M059J (cell line): ENCODE measurements around the gene NINJ1. TPM values are rescaled to one million over a fixed set of nuclear protein-coding genes. Genes with fewer than 3 reads are reported as not detected.
A peak's percentile ranks its signal among the peaks of the same experiment; 100 is the strongest.
"Not testable (repeated sequence)": the region's sequence is repeated elsewhere in the genome, so short reads cannot be mapped to it uniquely, and the experiment has no call there.

Experiments used
- DNase-seq: peaks from one replicate; pipeline ENCODE4 v3.0.0-alpha.2; 2012; ENCODE audit warnings: low read depth
- total RNA-seq: library from RNA; depleted of rRNA; stranded (reverse); fragments of >200 nt; shearing (Covaris generic); gene quantifications from 2 replicates; pipeline ENCODE4 v1.2.3, GENCODE V29; 2014

NINJ1 gene
- total RNA-seq, 1 experiment from 2014 or later = 151 TPM

GRCh38 chr9:93159601-93160471, 25.8 kb upstream of the NINJ1 start:
- peak; percentile 82 for DNase-seq

- DNase-seq = no peak
Measured at GRCh38 chr9:93156475-93157008, 22.5 kb upstream of the NINJ1 start.

- DNase-seq = no peak
Measured at GRCh38 chr9:93155716-93156474, 21.8 kb upstream of the NINJ1 start.

- peak; percentile 39 for DNase-seq
Measured at GRCh38 chr9:93154293-93154903, 20.3 kb upstream of the NINJ1 start.

GRCh38 chr9:93151097-93151784, 17.2 kb upstream of the NINJ1 start:
- no peak for DNase-seq

- peak; percentile 22 for DNase-seq
Measured at GRCh38 chr9:93149361-93149760, 15.3 kb upstream of the NINJ1 start.

- DNase-seq = no peak
Measured at GRCh38 chr9:93148721-93149120, 14.7 kb upstream of the NINJ1 start.

- no peak for DNase-seq
Measured at GRCh38 chr9:93147632-93148031, 13.6 kb upstream of the NINJ1 start.

- DNase-seq = not testable (repeated sequence)
Measured at GRCh38 chr9:93146696-93147095, 12.6 kb upstream of the NINJ1 start.

- DNase-seq = peak; percentile 64
Measured at GRCh38 chr9:93143830-93144530, 9.9 kb upstream of the NINJ1 start.

- DNase-seq = no peak
Measured at GRCh38 chr9:93141771-93142483, 7.9 kb upstream of the NINJ1 start.

- DNase-seq = peak; percentile 84
Measured at GRCh38 chr9:93139365-93140182, 5.5 kb upstream of the NINJ1 start.

GRCh38 chr9:93138171-93138764, 4.2 kb upstream of the NINJ1 start:
- DNase-seq = no peak

- DNase-seq = no peak
Measured at GRCh38 chr9:93137362-93137761, 3.3 kb upstream of the NINJ1 start.

- DNase-seq = no peak
Measured at GRCh38 chr9:93136011-93136440, 2.0 kb upstream of the NINJ1 start.

GRCh38 chr9:93134740-93135444, 841 bp upstream of the NINJ1 start:
- no peak for DNase-seq

GRCh38 chr9:93133681-93134014, 403 bp downstream of the NINJ1 start:
- peak; percentile 90 for DNase-seq

- DNase-seq = peak; percentile 87
Measured at GRCh38 chr9:93132946-93133680, 938 bp downstream of the NINJ1 start.
